Activated T-cell treated with anti-CD3 and anti-CD28 coated beads, Interleukin-2, amount 50 U/mL, for 4 hours (primary cell): Measurements from ENCODE around the gene SLC6A16. TPM values are rescaled to one million over a fixed set of nuclear protein-coding genes. Genes with fewer than 3 reads are reported as not detected.

Source experiments
- ATAC-seq, 2 donors: fragments of 200-7000 bp; cut with Tn5 transposase; one replicate each; pipeline ENCODE4 v1.10.0; 2021
- DNase-seq: peaks from one replicate; pipeline ENCODE4 v3.0.0-alpha.2; 2020
- H3K27me3 Mint-ChIP-seq: one replicate; pipeline ENCODE4 v1.8.0; 2021; ENCODE audit warnings: low read depth, mixed read lengths
- H3K36me3 Mint-ChIP-seq: one replicate; pipeline ENCODE4 v1.8.0; 2022; ENCODE audit warnings: mixed read lengths; ENCODE audit not compliant: insufficient read depth
- H3K4me1 Mint-ChIP-seq: one replicate; pipeline ENCODE4 v1.8.0; 2021; ENCODE audit warnings: low read depth, mixed read lengths
- H3K4me3 Mint-ChIP-seq: one replicate; pipeline ENCODE4 v1.8.0; 2021; ENCODE audit warnings: mild to moderate bottlenecking, moderate library complexity, mixed read lengths
- H3K9me3 Mint-ChIP-seq: one replicate; pipeline ENCODE4 v1.8.0; 2021; ENCODE audit warnings: mixed read lengths
- total RNA-seq, 3 donors: library from RNA; stranded (reverse); gene quantifications; one replicate each; pipeline ENCODE4 v1.2.1, GENCODE V29; 2021

The SLC6A16 gene
- total RNA-seq, 3 donors from 2014 or later: 0.20 to 0.92 (median 0.29) TPM

DNA sequence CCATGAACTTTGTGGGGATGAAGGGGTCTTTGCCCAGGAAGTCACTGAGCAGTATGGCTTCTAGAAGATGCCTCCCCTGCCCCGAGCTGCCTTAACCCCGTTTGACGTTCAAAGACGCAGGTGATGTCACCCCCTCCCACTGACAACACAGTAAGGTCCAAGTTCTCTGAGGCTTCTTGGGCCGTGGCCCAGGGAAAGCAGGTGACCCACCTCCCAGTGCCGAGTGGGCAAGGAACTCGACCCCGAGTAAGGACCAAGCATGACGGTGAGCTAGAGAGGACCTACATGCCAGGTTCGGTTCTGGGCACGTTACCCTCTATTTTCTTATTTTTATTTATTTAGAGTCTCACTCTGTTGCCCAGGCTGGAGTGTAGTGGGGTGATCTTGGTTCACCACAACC lies 81.3 kb downstream of the SLC6A16 start:
- ATAC-seq: no peak
- Mint-ChIP-seq H3K27me3 (peaks cover 3% of the 10 kb centered on the region), H3K9me3 (no peaks in the 10 kb centered on the region), H3K36me3 (no peaks in the 10 kb centered on the region), H3K4me1 (no peaks in the 10 kb centered on the region), H3K4me3 (no peak overlapping the region)
- DNase-seq: no peak

DNA sequence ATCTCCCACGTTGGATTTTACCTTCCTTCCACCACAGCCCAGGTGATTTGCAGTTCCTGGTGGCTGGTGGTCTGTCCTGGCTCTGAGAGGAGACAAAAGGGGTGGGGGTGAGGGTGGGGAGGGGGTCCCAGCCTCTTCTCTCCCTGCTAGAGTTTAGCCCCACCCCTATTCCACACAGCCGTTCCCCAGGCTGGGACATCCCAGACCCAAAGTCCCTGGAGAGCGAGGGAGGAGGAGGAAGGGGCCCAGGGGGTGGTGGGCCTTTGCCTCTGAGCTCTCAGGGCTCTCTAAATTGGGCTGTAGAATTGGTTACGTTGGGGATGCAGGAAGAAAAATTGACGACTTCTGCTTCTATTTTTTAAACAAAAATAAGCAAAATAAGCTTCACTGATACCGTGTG lies 81.9 kb downstream of the SLC6A16 start:
- no peaks in the 10 kb centered on the region for H3K9me3 Mint-ChIP-seq
- no peak for DNase-seq
- no peak for ATAC-seq
- no peaks in the 10 kb centered on the region for H3K4me1 Mint-ChIP-seq
- H3K36me3 Mint-ChIP-seq: no peaks in the 10 kb centered on the region
- peaks cover 4% of the 10 kb centered on the region for H3K27me3 Mint-ChIP-seq
- H3K4me3 Mint-ChIP-seq: no peak overlapping the region

DNA sequence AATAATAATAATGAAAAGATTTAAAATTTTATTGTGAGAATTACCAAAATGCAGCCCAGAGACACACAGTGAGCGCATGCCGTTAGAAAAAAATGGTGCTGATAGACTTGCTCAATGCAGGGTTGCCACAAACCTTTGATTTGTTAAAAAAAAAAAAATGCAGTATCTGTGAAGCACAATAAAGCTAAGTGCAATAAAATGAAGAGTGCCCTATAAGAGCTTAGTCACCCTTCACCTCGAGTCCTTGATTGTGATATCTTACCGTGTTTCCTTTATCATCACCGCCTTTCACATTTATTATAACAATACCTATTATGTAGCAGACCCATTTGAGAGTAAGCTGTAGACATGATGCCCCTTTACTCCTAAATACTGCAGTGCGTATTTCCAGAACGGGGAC lies 83.2 kb downstream of the SLC6A16 start:
- DNase-seq (no peak), ATAC-seq (no peak)
- H3K27me3 Mint-ChIP-seq: peaks cover 4% of the 10 kb centered on the region
- no peaks in the 10 kb centered on the region for H3K9me3 Mint-ChIP-seq
- H3K36me3 Mint-ChIP-seq: no peaks in the 10 kb centered on the region
- no peak overlapping the region for H3K4me3 Mint-ChIP-seq
- H3K4me1 Mint-ChIP-seq: no peaks in the 10 kb centered on the region

Other genes with a start within 250 kb of the SLC6A16 start
- 100 to 1,000 TPM; 278 to 294 (median 283) TPM for gene SNRNP70, start 239.7 kb downstream of the SLC6A16 start, total RNA-seq
- gene LIN7B, start 210.8 kb downstream of the SLC6A16 start, total RNA-seq: 1 to 10 TPM; 4.0 to 6.3 (median 4.2) TPM
- gene C19orf73, start 206.0 kb downstream of the SLC6A16 start, total RNA-seq: 1 to 10 TPM; 1.5 to 2.9 (median 2.6) TPM
- gene PPFIA3, start 205.6 kb downstream of the SLC6A16 start, total RNA-seq: 1 to 10 TPM; 3.4 to 5.0 (median 4.0) TPM
- gene HRC, start 169.8 kb downstream of the SLC6A16 start, total RNA-seq: not detected
- under 1 TPM; 0.37 to 0.43 (median 0.38) TPM for gene TRPM4, start 167.4 kb downstream of the SLC6A16 start, total RNA-seq
- 100 to 1,000 TPM in 2 of 3 donors, 10 to 100 TPM in 1; 99.6 to 116 (median 106) TPM for gene CD37, start 10.2 kb upstream of the SLC6A16 start, total RNA-seq
- gene TEAD2, start 37.2 kb upstream of the SLC6A16 start, total RNA-seq: under 1 TPM in 2 of 3 donors, not detected in 1; 0.16 to 0.33 TPM
- not detected for gene DKKL1, start 38.7 kb upstream of the SLC6A16 start, total RNA-seq
- under 1 TPM; 0.24 to 0.48 (median 0.27) TPM for gene KASH5, start 63.1 kb upstream of the SLC6A16 start, total RNA-seq
- gene PTH2, start 98.2 kb upstream of the SLC6A16 start, total RNA-seq: not detected
- not detected for gene GFY, start 100.2 kb upstream of the SLC6A16 start, total RNA-seq
- gene SLC17A7, start 116.3 kb upstream of the SLC6A16 start, total RNA-seq: under 1 TPM in 2 of 3 donors, not detected in 1; 0.08 to 0.13 TPM
- gene PIH1D1, start 126.6 kb upstream of the SLC6A16 start, total RNA-seq: 100 to 1,000 TPM in 2 of 3 donors, 10 to 100 TPM in 1; 95.0 to 105 (median 105) TPM
- gene ALDH16A1, start 128.0 kb upstream of the SLC6A16 start, total RNA-seq: 10 to 100 TPM; 35.4 to 42.9 (median 35.8) TPM
- gene FLT3LG, start 149.0 kb upstream of the SLC6A16 start, total RNA-seq: 10 to 100 TPM; 52.3 to 64.8 (median 56.9) TPM
- gene RPL13A, start 162.4 kb upstream of the SLC6A16 start, total RNA-seq: 1,000 to 10,000 TPM; 4,599 to 4,940 (median 4,852) TPM
- gene RPS11, start 171.2 kb upstream of the SLC6A16 start, total RNA-seq: 1,000 to 10,000 TPM; 2,890 to 3,149 (median 2,904) TPM
- 1 to 10 TPM; 5.8 to 9.5 (median 8.9) TPM for gene FCGRT, start 187.5 kb upstream of the SLC6A16 start, total RNA-seq
- gene RCN3, start 202.8 kb upstream of the SLC6A16 start, total RNA-seq: 1 to 10 TPM; 2.4 to 4.0 (median 3.5) TPM